Activated T-helper 9 cell treated with anti-CD3 and anti-CD28 coated beads, Interleukin-2, amount 50 U/mL, for 16 hours (primary cell): Measurements from ENCODE around the gene PSPC1.

Source experiments
- DNase-seq: peaks from one replicate; pipeline ENCODE4 v3.0.0-alpha.2; 2020; ENCODE audit warnings: low read depth

PSPC1 gene

GRCh38 chr13:19673473-19674430 is 109.0 kb downstream of the PSPC1 start:
- DNase-seq = no peak

- no peak for DNase-seq
Measured at GRCh38 chr13:19672990-19673389, 109.8 kb downstream of the PSPC1 start.

- no peak for DNase-seq
Measured at GRCh38 chr13:19670147-19670546, 112.6 kb downstream of the PSPC1 start.

GRCh38 chr13:19668778-19669177 is 114.0 kb downstream of the PSPC1 start:
- DNase-seq = no peak

- DNase-seq = no peak
Measured at GRCh38 chr13:19665427-19665859, 117.3 kb downstream of the PSPC1 start.

GRCh38 chr13:19664481-19665230 is 118.1 kb downstream of the PSPC1 start:
- no peak for DNase-seq

- DNase-seq = no peak
Measured at GRCh38 chr13:19663416-19663979, 119.2 kb downstream of the PSPC1 start.

- DNase-seq = no peak
Measured at GRCh38 chr13:19661561-19661960, 121.2 kb downstream of the PSPC1 start.

GRCh38 chr13:19661126-19661525 is 121.6 kb downstream of the PSPC1 start:
- DNase-seq = no peak

- no peak for DNase-seq
Measured at GRCh38 chr13:19658831-19659230, 123.9 kb downstream of the PSPC1 start.

- no peak for DNase-seq
Measured at GRCh38 chr13:19657872-19658591, 124.7 kb downstream of the PSPC1 start.
